C4-2B (cell line): ENCODE results near the gene ARHGEF9.

Experiments used
- H3K27ac ChIP-seq: fragments of 450-650 bp; 2 replicates; pipeline ENCODE4 v1.5.1; 2017
- ZFX ChIP-seq: fragments of 450-650 bp; IDR thresholded peaks from 2 replicates; pipeline ENCODE4 v1.6.1; 2017
- TF ChIP-seq, protein P1 (sequence below): fragments of 450-650 bp; conservative IDR thresholded peaks from 2 replicates; pipeline ENCODE4 v1.5.1; 2017; ENCODE audit warnings: mild to moderate bottlenecking

The ARHGEF9 gene

DNA sequence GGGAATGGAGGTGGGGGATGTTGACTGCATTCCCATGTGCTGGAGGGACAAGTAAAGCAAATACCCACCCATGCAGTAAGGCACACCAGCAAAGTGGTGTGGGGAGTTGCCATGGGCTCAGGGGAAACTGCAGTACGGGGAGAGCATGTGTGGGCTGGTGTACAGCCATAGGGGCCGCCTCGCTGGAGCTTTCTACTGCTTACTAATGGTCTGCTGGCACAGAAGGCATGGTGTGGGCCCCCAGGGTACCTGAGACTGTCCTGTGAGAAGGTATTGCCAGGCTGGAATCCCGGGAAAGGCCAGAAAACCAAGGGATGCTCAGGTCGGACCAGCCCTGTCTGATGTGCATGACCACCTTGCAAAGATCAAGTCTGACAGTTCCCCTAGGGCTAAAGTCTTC is 199.1 kb downstream of the ARHGEF9 start:
- H3K27ac ChIP-seq, result no peak overlapping the region
- TF ChIP-seq, protein P1, sequence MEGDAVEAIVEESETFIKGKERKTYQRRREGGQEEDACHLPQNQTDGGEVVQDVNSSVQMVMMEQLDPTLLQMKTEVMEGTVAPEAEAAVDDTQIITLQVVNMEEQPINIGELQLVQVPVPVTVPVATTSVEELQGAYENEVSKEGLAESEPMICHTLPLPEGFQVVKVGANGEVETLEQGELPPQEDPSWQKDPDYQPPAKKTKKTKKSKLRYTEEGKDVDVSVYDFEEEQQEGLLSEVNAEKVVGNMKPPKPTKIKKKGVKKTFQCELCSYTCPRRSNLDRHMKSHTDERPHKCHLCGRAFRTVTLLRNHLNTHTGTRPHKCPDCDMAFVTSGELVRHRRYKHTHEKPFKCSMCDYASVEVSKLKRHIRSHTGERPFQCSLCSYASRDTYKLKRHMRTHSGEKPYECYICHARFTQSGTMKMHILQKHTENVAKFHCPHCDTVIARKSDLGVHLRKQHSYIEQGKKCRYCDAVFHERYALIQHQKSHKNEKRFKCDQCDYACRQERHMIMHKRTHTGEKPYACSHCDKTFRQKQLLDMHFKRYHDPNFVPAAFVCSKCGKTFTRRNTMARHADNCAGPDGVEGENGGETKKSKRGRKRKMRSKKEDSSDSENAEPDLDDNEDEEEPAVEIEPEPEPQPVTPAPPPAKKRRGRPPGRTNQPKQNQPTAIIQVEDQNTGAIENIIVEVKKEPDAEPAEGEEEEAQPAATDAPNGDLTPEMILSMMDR, result no peak
- TF ChIP-seq ZFX, result no peak
